Pulmonary artery endothelial cell (primary cell): ENCODE measurements around the gene EREG. TPM values are rescaled to one million over a fixed set of nuclear protein-coding genes. Genes with fewer than 3 reads are reported as not detected.

Experiments used
- DNase-seq: peaks from one replicate; pipeline ENCODE4 v3.0.0-alpha.2; 2011; ENCODE audit warnings: low read depth, low spot score
- total RNA-seq: library from RNA; depleted of rRNA; stranded (reverse); fragments of >200 nt; gene quantifications from 2 replicates; pipeline ENCODE4 v1.2.3, GENCODE V29; 2014

EREG gene, protein sequence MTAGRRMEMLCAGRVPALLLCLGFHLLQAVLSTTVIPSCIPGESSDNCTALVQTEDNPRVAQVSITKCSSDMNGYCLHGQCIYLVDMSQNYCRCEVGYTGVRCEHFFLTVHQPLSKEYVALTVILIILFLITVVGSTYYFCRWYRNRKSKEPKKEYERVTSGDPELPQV
- total RNA-seq: not detected in 2 replicates

- no peak for DNase-seq
Measured at GRCh38 chr4:74364652-74365491, at the start of gene EREG. TSS of gene EREG (plus strand) at chr4:74365145. CDS start at chr4:74365309, 164 bp downstream.

GRCh38 chr4:74315376-74315775, 49.6 kb upstream of the EREG start:
- DNase-seq: no peak

- DNase-seq: no peak
Measured at GRCh38 chr4:74316397-74316796, 48.5 kb upstream of the EREG start.

DNA sequence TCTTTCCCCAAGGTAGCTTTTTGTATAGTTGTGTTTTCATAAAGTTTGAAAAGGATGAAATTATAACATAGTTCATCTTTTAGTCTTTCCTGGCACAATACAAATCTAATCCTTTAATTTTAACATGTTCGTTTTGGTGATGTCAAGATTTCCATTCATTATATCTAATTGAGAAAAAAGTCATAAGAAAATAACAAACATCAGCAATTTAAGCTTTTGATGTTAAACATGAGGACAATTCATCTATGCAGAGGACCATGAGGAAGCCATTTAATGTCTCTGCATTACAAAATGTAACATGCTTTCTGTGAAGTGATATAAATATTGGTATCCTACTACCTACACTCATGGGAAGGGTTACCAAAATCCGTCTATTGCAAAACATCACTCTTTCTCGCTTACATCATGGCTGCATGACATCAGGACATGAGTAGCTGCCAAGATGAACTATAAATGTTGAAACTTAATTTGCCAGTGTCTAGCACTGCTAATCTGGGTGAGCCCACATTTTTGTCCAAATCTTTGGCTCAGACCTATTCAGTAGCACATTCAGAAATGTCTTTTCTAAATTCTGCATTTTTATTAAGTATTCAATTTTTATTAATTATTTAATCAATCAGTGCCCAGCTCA, 47.2 kb upstream of the EREG start:
- no peak for DNase-seq

- DNase-seq: no peak
Measured at GRCh38 chr4:74318276-74318675, 46.7 kb upstream of the EREG start.

GRCh38 chr4:74319470-74319869, 45.5 kb upstream of the EREG start:
- no peak for DNase-seq

GRCh38 chr4:74320559-74321118, 44.3 kb upstream of the EREG start:
- DNase-seq: peak; percentile 24

DNA sequence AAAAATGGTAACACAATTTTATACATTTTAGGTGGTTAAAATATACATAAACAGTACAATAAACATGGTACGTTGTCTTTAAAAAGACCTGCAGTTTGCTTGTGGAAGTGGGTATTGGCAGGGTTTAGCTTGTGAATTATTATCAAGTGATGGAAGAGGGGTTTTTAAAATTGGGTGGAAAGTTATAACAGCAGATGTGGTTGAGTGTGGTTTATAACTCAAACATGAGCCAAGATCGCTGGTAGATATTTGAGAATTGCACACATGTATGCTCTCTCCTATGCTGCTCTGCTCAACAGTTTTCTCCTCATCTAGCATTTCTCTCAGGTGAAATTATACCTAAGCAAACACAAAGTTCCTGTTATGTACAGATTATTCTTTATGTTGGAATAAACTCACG, 42.6 kb upstream of the EREG start:
- no peak for DNase-seq

DNA sequence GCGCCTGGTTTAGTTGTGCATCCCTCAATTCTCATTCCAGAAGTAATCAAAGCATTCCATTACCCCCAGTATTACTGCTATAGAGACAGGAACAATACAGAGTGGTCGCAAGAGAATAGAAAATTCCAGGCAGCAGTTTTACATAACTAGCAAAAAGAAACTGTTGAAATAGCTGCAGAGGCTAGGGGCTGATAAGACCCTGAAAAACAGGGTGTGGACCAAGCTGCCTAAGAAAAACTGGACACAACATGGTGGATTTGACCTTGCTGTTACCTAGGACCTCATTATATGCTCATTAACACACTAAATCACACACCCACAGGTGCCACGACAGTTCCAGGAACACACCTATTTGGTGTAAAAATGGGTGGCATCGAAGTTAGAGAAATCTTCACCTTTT, 41.3 kb upstream of the EREG start:
- DNase-seq: no peak

DNA sequence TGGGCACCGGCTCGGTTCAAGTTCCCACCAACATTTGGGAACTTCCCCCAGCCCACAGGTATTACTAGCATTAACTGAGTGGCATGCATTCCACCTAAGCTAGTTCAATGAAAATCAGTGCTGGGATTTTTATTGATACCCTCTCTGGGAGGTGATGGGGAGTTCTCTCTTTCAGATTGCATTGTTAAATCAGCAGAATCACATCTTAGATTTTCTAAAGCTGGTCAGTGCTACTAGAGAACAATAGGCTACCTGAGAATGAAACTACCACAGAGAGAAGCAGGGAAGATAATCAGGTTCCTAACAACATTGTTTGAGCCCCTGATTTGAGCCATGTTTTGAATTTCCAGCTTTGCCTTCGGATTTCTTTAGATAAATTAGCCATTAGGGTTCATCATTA, 40.7 kb upstream of the EREG start:
- DNase-seq: no peak

DNA sequence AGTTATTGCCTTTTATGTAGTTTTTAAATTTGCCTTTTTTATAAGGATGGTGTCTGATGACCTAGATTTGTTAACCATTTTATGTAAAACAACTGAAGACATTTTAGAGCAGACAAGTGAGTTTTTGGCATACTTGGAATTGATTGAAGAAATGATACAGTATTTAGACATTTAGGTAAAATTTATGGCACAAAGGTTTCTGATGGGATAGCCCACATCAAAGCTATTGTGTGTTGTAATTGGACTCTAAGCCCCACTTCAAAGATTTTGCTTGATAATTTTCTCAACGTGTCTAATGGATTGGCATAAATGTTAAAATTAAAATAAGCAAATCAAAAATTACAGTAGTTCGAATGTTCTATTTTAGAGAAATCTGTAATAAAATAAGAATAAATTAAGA, 39.1 kb upstream of the EREG start:
- no peak for DNase-seq

DNA sequence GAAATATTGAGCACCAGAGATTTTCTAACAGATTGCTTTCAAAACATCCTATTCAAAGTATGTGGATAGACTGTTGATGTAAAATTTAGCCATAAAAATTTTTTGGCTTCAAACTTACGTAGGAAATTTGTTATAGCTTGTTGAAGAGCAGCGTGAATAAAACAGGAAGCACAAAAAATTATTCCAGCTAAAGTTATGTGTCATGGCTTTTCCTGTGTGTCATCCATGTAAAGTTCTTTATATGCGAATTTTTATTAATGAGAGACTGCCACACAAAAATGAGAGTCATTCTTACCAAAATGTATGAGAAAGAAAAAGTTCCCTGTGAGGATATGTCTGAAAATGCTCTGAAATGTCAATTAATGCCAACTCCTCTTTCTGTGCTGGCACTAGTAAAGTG, 37.2 kb upstream of the EREG start:
- peak; percentile 15 for DNase-seq

DNA sequence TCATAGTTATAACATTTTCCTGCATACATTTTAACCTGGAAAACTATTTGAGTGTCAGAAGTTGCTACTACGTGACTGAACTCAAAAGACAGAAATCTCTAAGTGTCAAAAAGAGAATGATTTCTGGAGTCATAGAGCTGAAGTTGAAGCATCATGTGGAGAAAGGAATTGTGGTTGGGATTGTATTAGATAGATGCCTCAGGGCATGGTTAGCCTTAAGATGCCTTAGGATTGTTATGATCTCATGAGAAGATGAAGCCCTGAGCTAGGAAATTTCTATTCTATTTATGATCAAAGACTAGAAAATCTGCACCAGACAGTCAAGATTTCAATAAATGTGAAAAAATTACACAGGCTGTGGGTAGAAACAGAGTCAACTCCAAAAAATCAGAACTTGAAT, 36.4 kb upstream of the EREG start:
- DNase-seq: no peak

DNA sequence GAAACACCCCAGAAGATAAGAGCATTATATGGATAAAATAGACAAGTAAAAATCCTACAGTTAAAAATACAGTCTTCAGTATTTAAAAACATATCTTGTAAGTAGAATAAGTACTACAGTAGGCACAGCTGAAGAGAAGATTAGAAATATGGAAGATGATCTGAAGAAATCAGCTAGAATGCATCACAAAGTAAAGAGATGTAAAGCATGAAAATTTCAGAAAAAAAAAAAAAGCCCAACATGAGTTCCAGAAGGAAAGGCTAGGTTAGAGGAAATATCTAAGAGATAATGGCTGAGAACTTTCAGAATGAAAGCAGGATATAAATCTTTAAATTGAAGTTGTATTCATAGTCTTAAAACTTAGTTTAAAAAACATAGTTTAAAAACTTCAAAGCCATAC, 35.6 kb upstream of the EREG start:
- DNase-seq: no peak

DNA sequence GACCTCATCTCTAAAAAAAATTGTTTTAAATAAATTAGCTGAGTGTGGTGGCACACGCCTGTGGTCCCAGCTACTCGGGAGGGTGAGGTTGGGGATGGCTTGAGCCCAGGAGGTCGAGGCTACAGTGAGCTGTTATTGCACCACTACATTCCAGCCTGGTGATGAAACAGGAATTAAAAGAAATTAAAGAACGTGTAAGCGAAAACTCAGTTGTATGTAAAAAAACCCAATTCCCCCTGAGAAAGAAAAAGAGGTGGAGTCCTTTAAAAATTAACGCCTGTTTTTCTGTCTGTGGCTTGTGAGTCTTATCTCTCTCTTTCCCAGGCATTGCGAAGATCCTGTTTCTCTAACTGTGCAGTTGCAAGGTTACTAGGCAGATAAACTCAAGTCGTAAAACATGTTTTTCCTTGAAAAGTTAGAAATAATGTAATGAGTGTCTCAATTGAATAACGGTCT, 34.6 kb upstream of the EREG start:
- DNase-seq: no peak

- no peak for DNase-seq
Measured at GRCh38 chr4:74331252-74331651, 33.7 kb upstream of the EREG start.

GRCh38 chr4:74331944-74332343, 33.0 kb upstream of the EREG start:
- DNase-seq: no peak

- no peak for DNase-seq
Measured at GRCh38 chr4:74334636-74335035, 30.3 kb upstream of the EREG start.

DNA sequence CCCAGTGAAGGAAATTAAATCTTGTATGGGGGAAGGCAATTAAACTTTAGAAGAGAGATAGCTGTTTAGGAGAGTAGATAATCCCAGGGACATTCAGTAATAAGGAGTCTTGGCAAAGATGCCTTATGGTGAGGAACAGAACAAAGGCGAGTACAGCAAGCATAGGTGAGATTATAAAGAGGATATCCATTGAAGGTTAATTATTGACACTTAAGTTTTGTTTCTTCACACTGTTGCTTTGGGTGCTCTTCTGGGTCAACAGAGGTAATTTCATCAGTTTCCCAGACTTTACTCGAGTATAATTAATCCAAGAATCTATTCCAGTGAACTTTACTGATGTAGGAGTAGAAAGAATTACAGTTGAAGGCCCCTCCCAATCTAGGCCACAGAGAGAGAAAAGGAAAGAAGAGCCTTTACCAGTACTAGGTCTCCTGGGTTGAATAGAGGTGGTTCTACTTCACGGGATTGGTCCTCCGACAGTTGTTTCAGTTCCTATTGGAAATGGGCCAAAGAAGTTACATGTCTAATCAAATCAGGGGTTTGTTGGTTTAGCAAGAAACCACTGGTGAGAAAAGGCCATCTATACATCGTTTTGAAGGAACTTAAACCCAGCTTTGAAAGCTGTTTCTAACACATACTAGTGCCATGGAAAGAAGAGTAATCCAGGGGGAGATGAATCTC, 29.5 kb upstream of the EREG start:
- DNase-seq: no peak

- no peak for DNase-seq
Measured at GRCh38 chr4:74338792-74339333, 26.1 kb upstream of the EREG start.

GRCh38 chr4:74339501-74339900, 25.4 kb upstream of the EREG start:
- DNase-seq: no peak
